H9 (cell line): Measurements from ENCODE around the gene TP53INP2. TPM values are rescaled to one million over a fixed set of nuclear protein-coding genes. Genes with fewer than 3 reads are reported as not detected.

Experiments used
- DNase-seq: peaks from one replicate; pipeline ENCODE4 v3.0.0-alpha.2; 2017
- H2AFZ ChIP-seq: one replicate; pipeline ENCODE4 v1.6.1; 2013; ENCODE audit warnings: mild to moderate bottlenecking, low read length, control low read depth, moderate library complexity
- H2AK5ac ChIP-seq: 2 replicates; pipeline ENCODE4 v1.6.1; 2013; ENCODE audit warnings: low read length, control low read depth, mixed read lengths; ENCODE audit not compliant: insufficient read length
- H2BK120ac ChIP-seq: one replicate; pipeline ENCODE4 v1.6.1; 2013; ENCODE audit warnings: low read depth, mild to moderate bottlenecking, low read length, control low read depth, inconsistent platforms; ENCODE audit not compliant: poor library complexity, severe bottlenecking
- H2BK12ac ChIP-seq: 2 replicates; pipeline ENCODE4 v1.6.1; 2013; ENCODE audit warnings: low read length, control low read depth, mixed read lengths, low read depth; ENCODE audit not compliant: insufficient read length
- H2BK15ac ChIP-seq: 2 replicates; pipeline ENCODE4 v1.6.1; 2013; ENCODE audit warnings: low read depth, low read length, control low read depth
- H2BK20ac ChIP-seq: one replicate; pipeline ENCODE4 v1.6.1; 2013; ENCODE audit warnings: low read depth, mild to moderate bottlenecking, low read length, control low read depth, inconsistent platforms; ENCODE audit not compliant: poor library complexity, severe bottlenecking
- H2BK5ac ChIP-seq: 2 replicates; pipeline ENCODE4 v1.6.1; 2013; ENCODE audit warnings: low read length, control low read depth, mixed read lengths; ENCODE audit not compliant: insufficient read length
- H3K14ac ChIP-seq: 2 replicates; pipeline ENCODE4 v1.6.1; 2013; ENCODE audit warnings: low read length, control low read depth; ENCODE audit not compliant: insufficient read depth
- H3K18ac ChIP-seq: 2 replicates; pipeline ENCODE4 v1.6.1; 2013; ENCODE audit warnings: low read depth, mild to moderate bottlenecking, mixed read lengths, low read length, control low read depth; ENCODE audit not compliant: insufficient read length
- H3K23ac ChIP-seq: 2 replicates; pipeline ENCODE4 v1.6.1; 2013; ENCODE audit warnings: low read length, control low read depth, mixed read lengths, low read depth; ENCODE audit not compliant: insufficient read length
- H3K23me2 ChIP-seq: 2 replicates; pipeline ENCODE4 v1.6.1; 2013; ENCODE audit warnings: low read depth, mild to moderate bottlenecking, mixed read lengths, low read length, control low read depth; ENCODE audit not compliant: insufficient read length, poor library complexity, severe bottlenecking
- H3K27ac ChIP-seq: 2 replicates; pipeline ENCODE4 v1.5.1; 2013; ENCODE audit warnings: low read length, control low read depth, mixed read lengths, low read depth; ENCODE audit not compliant: insufficient read length
- H3K27me3 ChIP-seq: 2 replicates; pipeline ENCODE4 v1.6.1; 2013; ENCODE audit warnings: low read length, control low read depth, inconsistent platforms; ENCODE audit not compliant: insufficient read depth
- H3K4ac ChIP-seq: 2 replicates; pipeline ENCODE4 v1.6.1; 2013; ENCODE audit warnings: low read depth, mild to moderate bottlenecking, control low read depth, inconsistent platforms, low read length, moderate library complexity
- H3K4me1 ChIP-seq: 2 replicates; pipeline ENCODE4 v1.6.1; 2013; ENCODE audit warnings: low read length, control low read depth, inconsistent platforms; ENCODE audit not compliant: insufficient read depth
- H3K4me2 ChIP-seq: 2 replicates; pipeline ENCODE4 v1.6.1; 2013; ENCODE audit warnings: low read length, control low read depth, mixed read lengths; ENCODE audit not compliant: insufficient read length, insufficient read depth
- H3K56ac ChIP-seq: 2 replicates; pipeline ENCODE4 v1.6.1; 2013; ENCODE audit warnings: low read depth, mild to moderate bottlenecking, mixed read lengths, low read length, control low read depth; ENCODE audit not compliant: insufficient read length
- H3K79me1 ChIP-seq: 2 replicates; pipeline ENCODE4 v1.6.1; 2013; ENCODE audit warnings: low read depth, mild to moderate bottlenecking, moderate library complexity, low read length, control low read depth, inconsistent platforms; ENCODE audit not compliant: insufficient read depth, poor library complexity, severe bottlenecking
- H3K79me2 ChIP-seq: 2 replicates; pipeline ENCODE4 v1.6.1; 2013; ENCODE audit warnings: low read length, control low read depth, inconsistent platforms; ENCODE audit not compliant: insufficient read depth
- H3K9ac ChIP-seq: 2 replicates; pipeline ENCODE4 v1.6.1; 2013; ENCODE audit warnings: low read length, control low read depth, mixed read lengths; ENCODE audit not compliant: insufficient read length; ENCODE audit errors: extremely low read depth
- H3K9me3 ChIP-seq: one replicate; pipeline ENCODE4 v1.6.1; 2013; ENCODE audit warnings: low read depth, low read length, inconsistent platforms; ENCODE audit not compliant: control insufficient read depth
- H3T11ph ChIP-seq: one replicate; pipeline ENCODE4 v1.6.1; 2013; ENCODE audit warnings: mild to moderate bottlenecking, low read length, control low read depth, inconsistent platforms
- H4K20me1 ChIP-seq: one replicate; pipeline ENCODE4 v1.6.1; 2013; ENCODE audit not compliant: control insufficient read depth, insufficient read length, insufficient read depth
- H4K5ac ChIP-seq: 2 replicates; pipeline ENCODE4 v1.6.1; 2013; ENCODE audit warnings: low read depth, mild to moderate bottlenecking, mixed read lengths, low read length, control low read depth; ENCODE audit not compliant: insufficient read length
- H4K8ac ChIP-seq: replicated peaks from 2 replicates; pipeline ENCODE4 v1.6.1; 2013; ENCODE audit warnings: low read length, control low read depth, mixed read lengths, low read depth; ENCODE audit not compliant: insufficient read length
- H4K91ac ChIP-seq: 2 replicates; pipeline ENCODE4 v1.6.1; 2013; ENCODE audit warnings: low read depth, mild to moderate bottlenecking, moderate library complexity, mixed read lengths, low read length, control low read depth; ENCODE audit not compliant: insufficient read length
- H3K27ac Mint-ChIP-seq, 3 experiments: 2 replicates in 2 of 3; 3 replicates in 1 of 3; pipeline ENCODE4 v1.8.0; 2020 to 2021; ENCODE audit warnings: mixed read lengths in 3 of 3, mild to moderate bottlenecking in 1 of 3, moderate library complexity in 1 of 3
- H3K27me3 Mint-ChIP-seq: 2 replicates; pipeline ENCODE4 v1.8.0; 2021; ENCODE audit warnings: low read depth, mild to moderate bottlenecking, moderate library complexity, mixed read lengths
- H3K36me3 Mint-ChIP-seq, 3 experiments: 2 replicates in 2 of 3; 3 replicates in 1 of 3; pipeline ENCODE4 v1.8.0; 2020 to 2021; ENCODE audit warnings: low read depth in 3 of 3, mixed read lengths in 3 of 3; ENCODE audit not compliant: insufficient read depth in 1 of 3
- H3K4me1 Mint-ChIP-seq, 2 experiments: 2 replicates each; pipeline ENCODE4 v1.8.0; 2020; ENCODE audit warnings: mixed read lengths in 2 of 2
- H3K4me3 Mint-ChIP-seq, 2 experiments: 2 replicates in 1 of 2; 3 replicates in 1 of 2; pipeline ENCODE4 v1.8.0; 2020 to 2021; ENCODE audit warnings: mild to moderate bottlenecking in 2 of 2, mixed read lengths in 2 of 2, moderate library complexity in 1 of 2
- H3K9me3 Mint-ChIP-seq, 2 experiments: 2 replicates in 1 of 2; 3 replicates in 1 of 2; pipeline ENCODE4 v1.8.0; 2020; ENCODE audit warnings: mild to moderate bottlenecking in 2 of 2, mixed read lengths in 2 of 2, moderate library complexity in 1 of 2
- WGBS: extraction: QIAGEN DNeasy Blood & Tissue Kit; methylation state at CpG from one replicate; pipeline ENCODE4 v1.1.7; 2013; ENCODE audit warnings: missing lambda C conversion rate, low lambda C conversion rate, mixed read lengths; ENCODE audit not compliant: insufficient read length; ENCODE audit errors: extremely low coverage; 5-methylcytosine and 5-hydroxymethylcytosine counted together
- total RNA-seq: library from RNA; stranded (reverse); gene quantifications from 2 replicates; pipeline ENCODE4 v1.2.1, GENCODE V29; 2021
- TF ChIP-seq, protein P1 (sequence below): fragments of 200-600 bp; sonication (generic); conservative IDR thresholded peaks from 3 replicates; pipeline ENCODE4 v1.8.0; 2021; ENCODE audit warnings: antibody characterized with exemption, mild to moderate bottlenecking

Gene TP53INP2
- total RNA-seq, 1 experiment from 2014 or later = 8.0 TPM

DNA sequence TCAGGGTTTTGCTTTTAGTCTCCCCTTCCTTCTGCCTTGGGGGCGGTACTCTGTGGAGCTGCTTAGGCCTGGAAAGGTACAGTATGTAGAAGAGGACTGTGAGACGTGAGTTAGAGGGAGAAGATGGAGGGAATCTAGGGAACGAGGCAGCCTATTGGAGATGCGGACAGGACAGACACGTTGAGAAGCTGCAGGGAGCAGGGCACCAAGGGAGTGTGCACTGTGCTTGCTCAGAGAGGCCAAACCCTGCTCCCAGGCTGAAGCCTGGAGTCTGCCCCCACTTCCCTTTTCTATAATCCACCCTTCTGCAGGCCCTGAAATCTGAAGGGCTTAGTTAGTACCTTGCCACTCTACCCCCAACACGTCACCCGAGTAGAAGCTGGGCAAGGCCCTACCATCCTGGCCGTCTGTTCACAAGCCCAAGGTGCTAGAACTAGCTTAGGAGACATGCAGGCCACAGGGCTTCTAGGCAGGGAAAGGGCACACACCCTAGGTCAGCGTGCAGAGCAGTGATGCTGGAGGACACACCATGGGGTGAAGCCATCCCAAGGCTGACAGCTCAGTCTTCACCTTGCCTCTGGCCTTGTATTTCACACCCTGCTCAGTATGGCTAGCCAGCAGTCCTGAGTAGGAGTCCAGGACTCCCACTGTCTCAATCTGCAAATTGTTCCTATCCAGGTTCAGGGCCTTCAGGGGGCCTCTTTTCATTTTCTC is 6.9 kb downstream of the TP53INP2 start:
- Histone ChIP-seq H3K79me2 (no peaks in the 10 kb centered on the region), H2AK5ac (no peak overlapping the region), H3K4ac (no peak overlapping the region), H3K4me1 (no peaks in the 10 kb centered on the region), H2BK15ac (no peak overlapping the region), H2AFZ (no peak overlapping the region), H4K5ac (no peak overlapping the region), H3K27me3 (peaks cover 9% of the 10 kb centered on the region; the same call in 1 of the 2 replicates), H2BK5ac (no peak overlapping the region), H3K79me1 (no peaks in the 10 kb centered on the region), H3K9ac (no peak overlapping the region), H2BK120ac (no peak overlapping the region), H4K20me1 (no peaks in the 10 kb centered on the region), H3K27ac (no peak overlapping the region), H4K91ac (no peak overlapping the region), H4K8ac (no peak overlapping the region), H3K18ac (no peak overlapping the region), H3T11ph (no peak overlapping the region), H3K56ac (no peak overlapping the region), H2BK20ac (no peak overlapping the region), H3K23ac (no peak overlapping the region), H2BK12ac (no peak overlapping the region), H3K14ac (no peak overlapping the region), H3K4me2 (no peak overlapping the region), H3K23me2 (peaks cover 15% of the 10 kb centered on the region), H3K9me3 (no peaks in the 10 kb centered on the region)
- Mint-ChIP-seq H3K4me3 (peak overlapping the region; percentile 62 to 81; a peak in 4 of 5 replicates), H3K27me3 (peaks cover 46% of the 10 kb centered on the region), H3K27ac (no peak overlapping the region), H3K9me3 (no peaks in the 10 kb centered on the region), H3K36me3 (peaks cover 0 to 14% (median 0%) of the 10 kb centered on the region in 3 experiments; a peak in 2 of 7 replicates), H3K4me1 (peaks cover 12 to 17% of the 10 kb centered on the region in 2 experiments)
- TF ChIP-seq, protein P1, sequence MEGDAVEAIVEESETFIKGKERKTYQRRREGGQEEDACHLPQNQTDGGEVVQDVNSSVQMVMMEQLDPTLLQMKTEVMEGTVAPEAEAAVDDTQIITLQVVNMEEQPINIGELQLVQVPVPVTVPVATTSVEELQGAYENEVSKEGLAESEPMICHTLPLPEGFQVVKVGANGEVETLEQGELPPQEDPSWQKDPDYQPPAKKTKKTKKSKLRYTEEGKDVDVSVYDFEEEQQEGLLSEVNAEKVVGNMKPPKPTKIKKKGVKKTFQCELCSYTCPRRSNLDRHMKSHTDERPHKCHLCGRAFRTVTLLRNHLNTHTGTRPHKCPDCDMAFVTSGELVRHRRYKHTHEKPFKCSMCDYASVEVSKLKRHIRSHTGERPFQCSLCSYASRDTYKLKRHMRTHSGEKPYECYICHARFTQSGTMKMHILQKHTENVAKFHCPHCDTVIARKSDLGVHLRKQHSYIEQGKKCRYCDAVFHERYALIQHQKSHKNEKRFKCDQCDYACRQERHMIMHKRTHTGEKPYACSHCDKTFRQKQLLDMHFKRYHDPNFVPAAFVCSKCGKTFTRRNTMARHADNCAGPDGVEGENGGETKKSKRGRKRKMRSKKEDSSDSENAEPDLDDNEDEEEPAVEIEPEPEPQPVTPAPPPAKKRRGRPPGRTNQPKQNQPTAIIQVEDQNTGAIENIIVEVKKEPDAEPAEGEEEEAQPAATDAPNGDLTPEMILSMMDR = no peak
- WGBS = no CpG with 5 or more reads among the region's 9 CpGs
- DNase-seq = no peak
